OCI-LY3 (cell line): ENCODE data around the gene PPP2R2B.

Source experiments
- H2AFZ ChIP-seq: fragments of 200-600, 300-600 bp; shearing (Covaris generic); 2 replicates; pipeline ENCODE4 v1.6.0; 2014; ENCODE audit warnings: antibody characterized with exemption, low read depth, low read length
- H3K27ac ChIP-seq: fragments of 200-600, 300-600 bp; sonication (generic); 2 replicates; pipeline ENCODE4 v1.5.1; 2014; ENCODE audit warnings: mild to moderate bottlenecking, low read length, moderate library complexity, mixed read lengths
- H3K27me3 ChIP-seq: fragments of 200-600, 300-600 bp; sonication (generic); 2 replicates; pipeline ENCODE4 v1.6.1; 2014; ENCODE audit warnings: low read depth, low read length, mixed read lengths
- H3K36me3 ChIP-seq: fragments of 200-600, 300-600 bp; sonication (generic); replicated peaks from 2 replicates; pipeline ENCODE3; 2014; ENCODE audit warnings: low read depth, low read length, mixed read lengths
- H3K4me1 ChIP-seq: fragments of 300-600, 200-600 bp; sonication (generic); 2 replicates; pipeline ENCODE4 v1.6.1; 2014; ENCODE audit warnings: low read length, mixed read lengths
- H3K4me2 ChIP-seq: fragments of 200-600, 300-600 bp; sonication (generic); 2 replicates; pipeline ENCODE4 v1.6.1; 2014; ENCODE audit warnings: low read length, mixed read lengths
- H3K4me3 ChIP-seq: fragments of 300-600, 200-600 bp; sonication (generic); 2 replicates; pipeline ENCODE4 v1.5.1; 2014; ENCODE audit warnings: antibody characterized with exemption, mild to moderate bottlenecking, low read length, moderate library complexity
- H3K79me2 ChIP-seq: fragments of 300-600, 200-600 bp; shearing (Covaris generic); 2 replicates; pipeline ENCODE4 v1.6.1; 2014; ENCODE audit warnings: mild to moderate bottlenecking, low read length, mixed read lengths
- H3K9ac ChIP-seq: fragments of 300-600, 200-600 bp; shearing (Covaris generic); 2 replicates; pipeline ENCODE4 v1.6.0; 2014; ENCODE audit warnings: mild to moderate bottlenecking, low read length, moderate library complexity
- H3K9me3 ChIP-seq: fragments of 200-600, 300-600 bp; shearing (Covaris generic); 2 replicates; pipeline ENCODE4 v1.6.1; 2014; ENCODE audit warnings: low read length, mixed read lengths; ENCODE audit not compliant: insufficient read depth
- H4K20me1 ChIP-seq: fragments of 200-600, 300-600 bp; sonication (generic); 2 replicates; pipeline ENCODE4 v1.6.1; 2016; ENCODE audit warnings: low read length, mixed read lengths; ENCODE audit not compliant: insufficient read depth
- CTCF ChIP-seq: fragments of 200-600, 300-600 bp; sonication (generic); IDR thresholded peaks from 2 replicates; pipeline ENCODE4 v1.5.1; 2014; ENCODE audit warnings: antibody characterized with exemption, low read length, low read depth
- EZH2phosphoT487 ChIP-seq: fragments of 200-600 bp; shearing (Covaris generic); IDR thresholded peaks from 2 replicates; pipeline ENCODE4 v1.6.1; 2018; ENCODE audit warnings: antibody characterized with exemption, mixed run types, low read depth

PPP2R2B gene

GRCh38 chr5:146548781-146549449, 329.6 kb downstream of the PPP2R2B start:
- Histone ChIP-seq H3K27ac (no peak overlapping the region), H3K27me3 (peaks cover 8% of the 10 kb centered on the region; the same call in 1 of the 2 replicates), H4K20me1 (no peaks in the 10 kb centered on the region), H3K9me3 (no peaks in the 10 kb centered on the region), H3K79me2 (no peaks in the 10 kb centered on the region), H3K36me3 (no peaks in the 10 kb centered on the region), H3K4me3 (no peak overlapping the region), H3K4me2 (peak overlapping the region; percentile 3; the same call in 1 of the 2 replicates), H3K9ac (no peak overlapping the region), H2AFZ (no peak overlapping the region), H3K4me1 (peaks cover 27% of the 10 kb centered on the region)
- no peak for TF ChIP-seq CTCF
- no peak for TF ChIP-seq EZH2phosphoT487

GRCh38 chr5:146544232-146544631, 334.3 kb downstream of the PPP2R2B start:
- no peaks in the 10 kb centered on the region for H4K20me1 ChIP-seq
- no peak overlapping the region for H3K27ac ChIP-seq
- H3K4me2 ChIP-seq: no peak overlapping the region
- H3K9ac ChIP-seq: no peak overlapping the region
- no peak overlapping the region for H2AFZ ChIP-seq
- H3K4me1 ChIP-seq: peaks cover 14% of the 10 kb centered on the region
- H3K4me3 ChIP-seq: no peak overlapping the region
- peaks cover 5% of the 10 kb centered on the region; the same call in 1 of the 2 replicates for H3K27me3 ChIP-seq
- H3K79me2 ChIP-seq: no peaks in the 10 kb centered on the region
- no peak for TF ChIP-seq CTCF
- no peak for TF ChIP-seq EZH2phosphoT487
- no peaks in the 10 kb centered on the region for H3K36me3 ChIP-seq
- no peaks in the 10 kb centered on the region for H3K9me3 ChIP-seq

- no peak for TF ChIP-seq EZH2phosphoT487
- peak; percentile 74 for TF ChIP-seq CTCF
- Histone ChIP-seq H3K4me1 (no peaks in the 10 kb centered on the region), H3K79me2 (no peaks in the 10 kb centered on the region), H4K20me1 (no peaks in the 10 kb centered on the region), H3K9me3 (no peaks in the 10 kb centered on the region), H3K27me3 (peaks cover 5% of the 10 kb centered on the region; the same call in 1 of the 2 replicates), H3K4me3 (no peak overlapping the region), H3K4me2 (no peak overlapping the region), H3K27ac (no peak overlapping the region), H2AFZ (no peak overlapping the region), H3K36me3 (no peaks in the 10 kb centered on the region), H3K9ac (no peak overlapping the region)
Measured at GRCh38 chr5:146541958-146542849, 336.4 kb downstream of the PPP2R2B start.

GRCh38 chr5:146540414-146540813, 338.1 kb downstream of the PPP2R2B start:
- H3K27me3 ChIP-seq: no peaks in the 10 kb centered on the region
- TF ChIP-seq EZH2phosphoT487 (no peak), CTCF (no peak)
- no peak overlapping the region for H2AFZ ChIP-seq
- H3K27ac ChIP-seq: no peak overlapping the region
- H3K9me3 ChIP-seq: no peaks in the 10 kb centered on the region
- no peak overlapping the region for H3K4me2 ChIP-seq
- H3K4me3 ChIP-seq: no peak overlapping the region
- no peaks in the 10 kb centered on the region for H3K4me1 ChIP-seq
- no peaks in the 10 kb centered on the region for H3K36me3 ChIP-seq
- no peak overlapping the region for H3K9ac ChIP-seq
- no peaks in the 10 kb centered on the region for H3K79me2 ChIP-seq
- H4K20me1 ChIP-seq: no peaks in the 10 kb centered on the region
